ENCODE data around the gene SPATA1.

- TF ChIP-seq CTCF (IDR thresholded peaks at IDR 0.05 in 2 of 3, conservative IDR thresholded peaks at IDR 0.05 in 1 of 3; ENCODE audit: insufficient read depth in 2 of 3, low read depth in 1 of 3, low read length in 3 of 3), result no peak
- no peak for TF ChIP-seq ZNF740 (CRISPR knock-in tag; IDR thresholded peaks at IDR 0.05)
- TF ChIP-seq ZNF740 (tag; IDR thresholded peaks at IDR 0.05), result no peak
- TF ChIP-seq, protein P1, sequence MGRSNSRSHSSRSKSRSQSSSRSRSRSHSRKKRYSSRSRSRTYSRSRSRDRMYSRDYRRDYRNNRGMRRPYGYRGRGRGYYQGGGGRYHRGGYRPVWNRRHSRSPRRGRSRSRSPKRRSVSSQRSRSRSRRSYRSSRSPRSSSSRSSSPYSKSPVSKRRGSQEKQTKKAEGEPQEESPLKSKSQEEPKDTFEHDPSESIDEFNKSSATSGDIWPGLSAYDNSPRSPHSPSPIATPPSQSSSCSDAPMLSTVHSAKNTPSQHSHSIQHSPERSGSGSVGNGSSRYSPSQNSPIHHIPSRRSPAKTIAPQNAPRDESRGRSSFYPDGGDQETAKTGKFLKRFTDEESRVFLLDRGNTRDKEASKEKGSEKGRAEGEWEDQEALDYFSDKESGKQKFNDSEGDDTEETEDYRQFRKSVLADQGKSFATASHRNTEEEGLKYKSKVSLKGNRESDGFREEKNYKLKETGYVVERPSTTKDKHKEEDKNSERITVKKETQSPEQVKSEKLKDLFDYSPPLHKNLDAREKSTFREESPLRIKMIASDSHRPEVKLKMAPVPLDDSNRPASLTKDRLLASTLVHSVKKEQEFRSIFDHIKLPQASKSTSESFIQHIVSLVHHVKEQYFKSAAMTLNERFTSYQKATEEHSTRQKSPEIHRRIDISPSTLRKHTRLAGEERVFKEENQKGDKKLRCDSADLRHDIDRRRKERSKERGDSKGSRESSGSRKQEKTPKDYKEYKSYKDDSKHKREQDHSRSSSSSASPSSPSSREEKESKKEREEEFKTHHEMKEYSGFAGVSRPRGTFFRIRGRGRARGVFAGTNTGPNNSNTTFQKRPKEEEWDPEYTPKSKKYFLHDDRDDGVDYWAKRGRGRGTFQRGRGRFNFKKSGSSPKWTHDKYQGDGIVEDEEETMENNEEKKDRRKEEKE (IDR thresholded peaks at IDR 0.05; ENCODE audit: borderline replicate concordance in 1 of 2, control insufficient read depth in 1 of 2, low read depth in 2 of 2, low read length in 1 of 2), result no peak
- no peak for TF ChIP-seq HIVEP1 (CRISPR knock-in tag; IDR thresholded peaks at IDR 0.05)
- TF ChIP-seq ZNF274 (IDR thresholded peaks at IDR 0.05; ENCODE audit: borderline replicate concordance, low read depth, low read length), result no peak
- no peak for TF ChIP-seq HMG20A (CRISPR knock-in tag; conservative IDR thresholded peaks at IDR 0.05)
- TF ChIP-seq, protein P2, sequence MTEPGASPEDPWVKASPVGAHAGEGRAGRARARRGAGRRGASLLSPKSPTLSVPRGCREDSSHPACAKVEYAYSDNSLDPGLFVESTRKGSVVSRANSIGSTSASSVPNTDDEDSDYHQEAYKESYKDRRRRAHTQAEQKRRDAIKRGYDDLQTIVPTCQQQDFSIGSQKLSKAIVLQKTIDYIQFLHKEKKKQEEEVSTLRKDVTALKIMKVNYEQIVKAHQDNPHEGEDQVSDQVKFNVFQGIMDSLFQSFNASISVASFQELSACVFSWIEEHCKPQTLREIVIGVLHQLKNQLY (CRISPR knock-in tag; conservative IDR thresholded peaks at IDR 0.05), result no peak
- no peak for TF ChIP-seq NFYB (IDR thresholded peaks at IDR 0.05; ENCODE audit: extremely low read depth, insufficient read length)
These were observed 2.3 kb downstream of the SPATA1 start for GRCh38 chr1:84508510-84508909.
